Testis (tissue), 2 donors: ENCODE results near the gene ERC2.

Source experiments
- POLR2A ChIP-seq: fragments of 450-650 bp; IDR thresholded peaks from one replicate; pipeline ENCODE4 v1.6.1; 2017; ENCODE audit warnings: antibody characterized with exemption, mild to moderate bottlenecking, moderate library complexity
- TF ChIP-seq, protein P1 (sequence below), 3 experiments: fragments of 450-650 bp in 2 of 3; fragments of 200-600 bp in 1 of 3; sonication (generic) in 1 of 3; IDR thresholded peaks; one replicate each; pipeline ENCODE4 v1.5.1; 2016 to 2019; ENCODE audit warnings: antibody characterized with exemption in 3 of 3, mild to moderate bottlenecking in 2 of 3, moderate library complexity in 1 of 3

DNA sequence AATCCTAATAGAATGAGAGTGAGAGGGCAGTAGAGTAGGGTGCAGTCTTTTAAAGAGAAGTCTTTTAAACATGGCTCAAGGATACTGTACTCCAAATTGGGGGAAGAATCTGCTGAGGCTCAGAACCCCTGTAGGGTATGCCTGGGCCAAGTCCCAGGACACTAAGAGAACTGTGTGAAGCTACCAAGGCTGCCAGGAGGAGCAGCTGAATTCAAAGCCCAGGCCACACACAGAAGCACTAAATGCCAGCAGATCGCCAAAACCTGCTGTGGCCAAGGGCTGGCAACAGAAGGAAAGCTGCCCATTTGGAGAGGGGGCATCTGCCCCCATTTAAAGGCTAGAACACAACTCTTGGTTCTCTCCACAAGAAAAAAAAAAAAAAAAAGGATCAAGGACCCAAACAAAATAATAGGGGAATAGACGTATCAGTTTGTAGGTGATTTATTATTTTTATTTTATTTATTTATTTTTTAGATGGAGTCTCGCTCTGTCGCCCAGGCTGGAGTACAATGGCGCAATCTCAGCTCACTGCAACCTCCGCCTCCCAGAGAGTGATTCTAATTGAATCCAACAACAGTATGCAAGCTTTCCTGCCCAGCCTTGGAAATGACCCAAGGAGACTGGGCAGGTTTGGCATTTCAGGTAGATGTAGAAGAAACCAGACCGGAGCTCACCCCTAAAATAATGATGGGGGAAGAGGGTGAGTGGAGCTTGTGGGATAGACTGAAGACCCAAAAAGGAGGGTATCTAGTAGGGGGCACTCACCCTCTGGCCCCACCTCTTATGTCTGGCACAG, 702.2 kb downstream of the ERC2 start:
- TF ChIP-seq, protein P1, sequence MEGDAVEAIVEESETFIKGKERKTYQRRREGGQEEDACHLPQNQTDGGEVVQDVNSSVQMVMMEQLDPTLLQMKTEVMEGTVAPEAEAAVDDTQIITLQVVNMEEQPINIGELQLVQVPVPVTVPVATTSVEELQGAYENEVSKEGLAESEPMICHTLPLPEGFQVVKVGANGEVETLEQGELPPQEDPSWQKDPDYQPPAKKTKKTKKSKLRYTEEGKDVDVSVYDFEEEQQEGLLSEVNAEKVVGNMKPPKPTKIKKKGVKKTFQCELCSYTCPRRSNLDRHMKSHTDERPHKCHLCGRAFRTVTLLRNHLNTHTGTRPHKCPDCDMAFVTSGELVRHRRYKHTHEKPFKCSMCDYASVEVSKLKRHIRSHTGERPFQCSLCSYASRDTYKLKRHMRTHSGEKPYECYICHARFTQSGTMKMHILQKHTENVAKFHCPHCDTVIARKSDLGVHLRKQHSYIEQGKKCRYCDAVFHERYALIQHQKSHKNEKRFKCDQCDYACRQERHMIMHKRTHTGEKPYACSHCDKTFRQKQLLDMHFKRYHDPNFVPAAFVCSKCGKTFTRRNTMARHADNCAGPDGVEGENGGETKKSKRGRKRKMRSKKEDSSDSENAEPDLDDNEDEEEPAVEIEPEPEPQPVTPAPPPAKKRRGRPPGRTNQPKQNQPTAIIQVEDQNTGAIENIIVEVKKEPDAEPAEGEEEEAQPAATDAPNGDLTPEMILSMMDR (IDR thresholded peaks at IDR 0.05) = no peak
- no peak for TF ChIP-seq POLR2A
